Tibial nerve (tissue), 4 donors: Measurements from ENCODE around the gene NDUFAF2. TPM values are rescaled to one million over a fixed set of nuclear protein-coding genes. Genes with fewer than 3 reads are reported as not detected.

ENCODE experiments used
- DNase-seq, 2 donors: peaks; one replicate each; pipeline ENCODE4 v3.0.0-alpha.2; 2019; ENCODE audit warnings: low spot score in 2 of 2
- H3K27ac ChIP-seq, 4 donors: fragments of 200-600 bp; sonication (generic) in 3 of 4; one replicate each; pipeline ENCODE4 v1.5.1; 2017 to 2019; ENCODE audit warnings: mild to moderate bottlenecking in 1 of 4
- H3K27me3 ChIP-seq, 2 donors: fragments of 200-600 bp; sonication (generic) in 1 of 2; one replicate each; pipeline versions ENCODE4 v1.5.1 to v1.6.0; 2017 to 2019
- H3K36me3 ChIP-seq, 3 donors: fragments of 200-600 bp; sonication (generic); one replicate each; pipeline ENCODE4 v1.5.1; 2018 to 2019
- H3K4me1 ChIP-seq, 4 donors: fragments of 200-600 bp; sonication (generic) in 3 of 4; one replicate each; pipeline ENCODE4 v1.5.1; 2017 to 2019
- H3K4me3 ChIP-seq, 4 donors: fragments of 200-600 bp; sonication (generic) in 3 of 4; one replicate each; pipeline ENCODE4 v1.5.1; 2017 to 2019; ENCODE audit warnings: mild to moderate bottlenecking in 1 of 4, moderate library complexity in 1 of 4
- H3K9me3 ChIP-seq, 4 donors: fragments of 200-600 bp; sonication (generic) in 3 of 4; one replicate each; pipeline ENCODE4 v1.5.1; 2017 to 2019
- CTCF ChIP-seq, 5 experiments: fragments of 200-600 bp in 3 of 5; fragments of 450-650 bp in 2 of 5; sonication (generic) in 3 of 5; IDR thresholded peaks; one replicate each; pipeline ENCODE4 v1.5.1; 2016 to 2019; ENCODE audit warnings: antibody characterized with exemption in 5 of 5, mild to moderate bottlenecking in 3 of 5, moderate library complexity in 2 of 5
- EP300 ChIP-seq, 2 donors: sonication (generic); formaldehyde crosslinking; IDR thresholded peaks; one replicate each; pipeline ENCODE4 v1.6.1; 2017; ENCODE audit warnings: antibody characterized with exemption in 2 of 2, mild to moderate bottlenecking in 1 of 2
- POLR2A ChIP-seq, 2 donors: fragments of 450-650 bp; IDR thresholded peaks; one replicate each; pipeline ENCODE4 v1.6.1; 2017; ENCODE audit warnings: antibody characterized with exemption in 2 of 2, mild to moderate bottlenecking in 2 of 2, moderate library complexity in 2 of 2
- WGBS, 2 donors: methylation state at CpG; one replicate each; pipeline ENCODE4 v1.1.5; 2018; 5-methylcytosine and 5-hydroxymethylcytosine counted together
- total RNA-seq, 4 donors: library from RNA; depleted of rRNA; stranded (reverse); fragments of >200 nt; gene quantifications; one replicate each; pipeline ENCODE4 v1.1.0, GENCODE V29; 2016

The NDUFAF2 gene
- total RNA-seq, 4 donors from 2014 or later, result 16.2 to 46.5 (median 24.2) TPM

GRCh38 chr5:61076626-61077025 lies 131.6 kb downstream of the NDUFAF2 start:
- no peak overlapping the region for H3K4me3 ChIP-seq
- WGBS, 2 donors, result 72 to 84% methylated on average over 1 of the region's 1 CpG

GRCh38 chr5:61081741-61082140 lies 136.7 kb downstream of the NDUFAF2 start:
- no peaks in the 10 kb centered on the region for H3K9me3 ChIP-seq
- H3K36me3 ChIP-seq, result peaks cover 0 to 23% (median 0%) of the 10 kb centered on the region in 3 donors
- H3K27ac ChIP-seq, result no peak overlapping the region
- no peak for TF ChIP-seq CTCF (IDR thresholded peaks at IDR 0.05)
- TF ChIP-seq POLR2A (IDR thresholded peaks at IDR 0.05), result no peak
- TF ChIP-seq EP300 (IDR thresholded peaks at IDR 0.05), result no peak
- no peak overlapping the region for H3K4me3 ChIP-seq
- no peaks in the 10 kb centered on the region for H3K4me1 ChIP-seq
- H3K27me3 ChIP-seq, result no peaks in the 10 kb centered on the region
- WGBS, 2 donors, result 64 to 65% methylated on average over 2 of the region's 2 CpGs
- no peak for DNase-seq

More at GRCh38 chr5:61076626-61077025, 131.6 kb downstream of the NDUFAF2 start:
- H3K4me1 ChIP-seq, result no peaks in the 10 kb centered on the region
- peaks cover 0 to 35% (median 0%) of the 10 kb centered on the region in 3 donors for H3K36me3 ChIP-seq
- H3K27me3 ChIP-seq, result no peaks in the 10 kb centered on the region
- no peaks in the 10 kb centered on the region for H3K9me3 ChIP-seq
- no peak for DNase-seq
- TF ChIP-seq POLR2A (IDR thresholded peaks at IDR 0.05) (no peak), CTCF (IDR thresholded peaks at IDR 0.05) (no peak), EP300 (IDR thresholded peaks at IDR 0.05) (no peak)
- no peak overlapping the region for H3K27ac ChIP-seq

- Histone ChIP-seq H3K27me3 (no peaks in the 10 kb centered on the region), H3K4me3 (no peak overlapping the region), H3K36me3 (peaks cover 0 to 22% (median 0%) of the 10 kb centered on the region in 3 donors), H3K4me1 (no peaks in the 10 kb centered on the region), H3K9me3 (no peaks in the 10 kb centered on the region), H3K27ac (no peak overlapping the region)
- no peak for TF ChIP-seq POLR2A (IDR thresholded peaks at IDR 0.05)
- no peak for TF ChIP-seq EP300 (IDR thresholded peaks at IDR 0.05)
- no peak for TF ChIP-seq CTCF (IDR thresholded peaks at IDR 0.05)
- 96 to 98% methylated on average over 3 of the region's 3 CpGs for WGBS, 2 donors
- DNase-seq, result no peak
Observed at GRCh38 chr5:61082516-61083280, 137.7 kb downstream of the NDUFAF2 start.

- H3K36me3 ChIP-seq, result peaks cover 0 to 16% (median 0%) of the 10 kb centered on the region in 3 donors
Observed at GRCh38 chr5:61084658-61085057, 139.7 kb downstream of the NDUFAF2 start.

More at GRCh38 chr5:61084658-61085057, 139.7 kb downstream of the NDUFAF2 start:
- no peak overlapping the region for H3K27ac ChIP-seq
- H3K4me3 ChIP-seq, result no peak overlapping the region
- TF ChIP-seq EP300 (IDR thresholded peaks at IDR 0.05) (no peak), CTCF (IDR thresholded peaks at IDR 0.05) (no peak), POLR2A (IDR thresholded peaks at IDR 0.05) (no peak)
- H3K9me3 ChIP-seq, result no peaks in the 10 kb centered on the region
- H3K27me3 ChIP-seq, result no peaks in the 10 kb centered on the region
- 98 to 100% methylated on average over 1 of the region's 1 CpG for WGBS, 2 donors
- DNase-seq, result no peak
- H3K4me1 ChIP-seq, result no peaks in the 10 kb centered on the region
